NOMO-1 treated with dmso at 0.1 percent for 144 hours (cell line): ENCODE measurements around the gene SERPINB8.
"Not testable (repeated sequence)": the region's sequence is repeated elsewhere in the genome, so short reads cannot be mapped to it uniquely, and the experiment has no call there.

ENCODE experiments used
- DNase-seq: peaks from one replicate; lab custom pipeline; 2025; ENCODE audit not compliant: unreplicated experiment; lab: John Stamatoyannopoulos, UW

The SERPINB8 gene, protein sequence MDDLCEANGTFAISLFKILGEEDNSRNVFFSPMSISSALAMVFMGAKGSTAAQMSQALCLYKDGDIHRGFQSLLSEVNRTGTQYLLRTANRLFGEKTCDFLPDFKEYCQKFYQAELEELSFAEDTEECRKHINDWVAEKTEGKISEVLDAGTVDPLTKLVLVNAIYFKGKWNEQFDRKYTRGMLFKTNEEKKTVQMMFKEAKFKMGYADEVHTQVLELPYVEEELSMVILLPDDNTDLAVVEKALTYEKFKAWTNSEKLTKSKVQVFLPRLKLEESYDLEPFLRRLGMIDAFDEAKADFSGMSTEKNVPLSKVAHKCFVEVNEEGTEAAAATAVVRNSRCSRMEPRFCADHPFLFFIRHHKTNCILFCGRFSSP

DNA sequence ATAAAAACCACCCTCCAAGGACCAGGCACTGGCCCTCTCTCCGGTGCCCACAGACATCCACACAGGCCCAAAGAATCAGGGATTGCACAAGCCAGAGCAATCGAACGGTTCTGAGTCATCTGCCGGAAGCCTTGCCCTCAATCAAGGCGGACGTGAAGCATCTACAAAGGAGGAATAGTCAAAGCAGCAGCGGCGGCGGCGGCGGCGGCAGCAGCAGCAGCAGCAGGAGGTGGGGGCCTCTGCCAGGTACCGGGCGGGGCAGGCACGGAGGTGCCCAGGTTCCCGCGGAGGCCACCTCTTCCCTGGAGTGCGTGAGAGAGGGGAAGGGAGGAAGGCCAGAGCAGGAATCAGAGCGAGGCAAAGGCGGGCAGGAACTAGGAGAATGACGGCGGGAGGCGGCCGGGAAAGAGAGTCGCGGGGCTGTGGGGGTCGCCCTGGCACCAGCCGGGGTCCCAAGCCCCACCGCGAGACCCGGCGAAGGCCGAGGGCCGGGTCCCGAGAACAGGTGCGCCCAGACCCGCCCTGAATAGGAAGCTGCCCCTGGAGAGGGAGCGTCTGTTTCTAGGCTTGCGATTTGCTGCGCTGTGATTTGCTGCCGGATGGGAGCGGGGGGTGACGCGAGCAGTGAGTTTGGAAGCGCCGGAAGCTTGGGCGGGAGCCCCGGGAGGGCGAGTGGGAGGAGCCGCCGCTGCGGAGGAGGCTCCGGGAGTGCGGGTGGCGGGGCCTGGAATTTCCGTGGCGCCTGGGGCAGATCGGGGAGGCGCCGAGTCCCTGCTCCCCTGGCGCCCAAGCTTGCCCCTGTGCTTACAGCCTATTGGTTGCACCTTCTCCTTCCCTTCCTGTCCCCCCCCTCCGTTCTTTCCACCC, at the start of gene SERPINB8:
Gene SERPINB8, plus strand, starts transcription at position 140 of the 867 bp plus-strand sequence. CDS start 8,228 bp downstream, outside the sequence.
- DNase-seq, result peak; percentile 81

DNA sequence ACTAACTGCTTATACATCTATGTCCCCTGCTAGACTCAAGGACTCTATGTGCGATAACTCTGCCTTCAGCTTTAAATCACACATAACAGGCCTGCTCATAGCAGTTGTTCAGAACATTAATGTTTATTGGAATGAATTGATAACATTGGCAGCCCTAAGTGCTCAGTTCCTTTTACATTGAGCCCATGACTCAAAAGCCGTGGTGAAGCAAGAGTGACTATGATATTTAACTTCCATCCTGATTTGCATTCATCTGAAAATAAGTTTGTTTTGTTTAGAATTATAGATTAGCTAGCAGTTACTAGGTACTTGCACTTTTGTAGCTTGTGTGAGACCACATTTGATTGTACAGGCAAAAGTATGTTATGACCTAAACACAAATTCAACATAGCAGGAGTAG, 47.8 kb upstream of the SERPINB8 start:
- no peak for DNase-seq

DNA sequence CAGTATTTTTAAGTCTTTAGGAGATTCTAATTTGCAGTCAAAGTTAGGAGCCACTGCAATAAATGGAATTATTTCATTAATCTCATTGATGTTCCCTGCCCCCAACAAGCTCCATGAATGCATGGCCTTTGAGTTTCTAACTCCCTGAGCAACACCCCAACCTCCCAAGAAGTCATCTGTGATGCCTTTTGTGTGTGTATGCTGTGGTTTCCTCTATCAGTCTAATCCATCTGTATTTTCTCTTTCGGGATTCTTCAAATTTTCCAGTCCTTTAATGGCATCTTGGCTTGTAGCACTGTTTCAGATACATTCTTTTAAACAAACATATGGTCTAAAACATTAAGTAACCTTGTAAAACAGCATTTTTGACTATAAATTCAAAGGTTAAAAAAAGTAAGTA, 45.3 kb upstream of the SERPINB8 start:
- DNase-seq, result no peak

DNA sequence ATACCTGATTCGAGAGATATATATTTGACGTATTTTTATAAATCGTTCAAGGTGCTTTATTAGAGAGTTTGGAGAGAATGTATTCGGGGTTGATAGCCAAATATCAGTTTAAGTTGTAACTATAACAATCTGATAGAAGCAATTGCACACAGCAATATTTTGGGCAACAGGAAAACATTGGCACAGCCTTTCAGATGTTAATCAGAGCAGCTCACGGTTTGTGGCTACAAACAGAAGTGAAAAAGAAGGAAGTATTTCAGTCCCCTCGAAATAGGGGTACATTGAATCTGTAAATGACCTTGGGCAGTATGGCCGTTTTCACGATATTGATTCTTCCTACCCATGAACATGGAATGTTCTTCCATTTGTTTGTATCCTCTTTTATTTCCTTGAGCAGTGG, 41.5 kb upstream of the SERPINB8 start:
- peak; percentile 68 for DNase-seq

DNA sequence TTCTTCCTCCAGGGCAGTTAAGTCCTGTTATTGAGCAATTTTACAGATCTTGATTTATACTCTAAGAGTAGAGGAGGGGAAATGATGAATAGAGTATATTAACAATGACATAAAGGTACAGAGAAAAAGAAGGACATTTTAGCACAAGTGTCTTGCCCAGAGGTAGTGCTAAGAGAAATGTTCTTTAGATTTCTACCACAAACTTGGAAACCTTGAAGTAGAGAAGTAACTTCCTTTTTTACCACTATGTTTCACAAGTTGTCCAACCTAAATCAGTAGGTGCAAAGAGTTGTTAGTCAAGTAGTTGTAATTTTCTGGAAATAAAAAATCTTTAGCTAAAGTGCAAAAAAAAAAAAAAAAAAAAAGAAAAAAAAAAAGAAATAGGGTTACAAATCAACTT, 40.5 kb upstream of the SERPINB8 start:
- DNase-seq, result peak; percentile 43

DNA sequence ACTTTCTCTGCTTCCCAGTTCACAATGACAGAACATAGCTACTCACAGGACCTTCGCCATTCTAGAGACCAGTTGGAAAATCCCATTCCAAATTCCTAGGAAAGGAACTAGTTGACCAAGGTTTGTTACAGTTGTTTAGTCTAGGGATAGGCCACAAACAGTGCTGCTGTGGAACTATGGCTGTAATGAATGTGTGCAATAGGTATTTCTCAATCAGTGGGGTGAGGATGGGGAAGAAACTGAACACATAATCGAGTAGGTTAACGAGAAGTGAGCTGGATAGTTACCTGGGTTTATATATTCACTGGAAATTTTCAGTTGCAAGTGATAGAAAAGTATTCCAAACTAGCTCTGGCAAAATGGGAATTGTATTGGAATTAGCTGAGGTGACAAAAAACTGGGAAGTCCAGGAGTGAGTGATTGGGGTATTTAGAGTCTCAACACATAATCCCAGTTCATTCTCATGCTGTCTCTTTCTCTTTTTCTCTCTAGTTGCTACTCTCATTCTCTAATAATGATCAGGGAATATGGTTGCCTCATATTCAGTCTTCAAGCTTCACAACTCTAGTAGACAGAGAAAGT, 39.0 kb upstream of the SERPINB8 start:
- peak; percentile 59 for DNase-seq

DNA sequence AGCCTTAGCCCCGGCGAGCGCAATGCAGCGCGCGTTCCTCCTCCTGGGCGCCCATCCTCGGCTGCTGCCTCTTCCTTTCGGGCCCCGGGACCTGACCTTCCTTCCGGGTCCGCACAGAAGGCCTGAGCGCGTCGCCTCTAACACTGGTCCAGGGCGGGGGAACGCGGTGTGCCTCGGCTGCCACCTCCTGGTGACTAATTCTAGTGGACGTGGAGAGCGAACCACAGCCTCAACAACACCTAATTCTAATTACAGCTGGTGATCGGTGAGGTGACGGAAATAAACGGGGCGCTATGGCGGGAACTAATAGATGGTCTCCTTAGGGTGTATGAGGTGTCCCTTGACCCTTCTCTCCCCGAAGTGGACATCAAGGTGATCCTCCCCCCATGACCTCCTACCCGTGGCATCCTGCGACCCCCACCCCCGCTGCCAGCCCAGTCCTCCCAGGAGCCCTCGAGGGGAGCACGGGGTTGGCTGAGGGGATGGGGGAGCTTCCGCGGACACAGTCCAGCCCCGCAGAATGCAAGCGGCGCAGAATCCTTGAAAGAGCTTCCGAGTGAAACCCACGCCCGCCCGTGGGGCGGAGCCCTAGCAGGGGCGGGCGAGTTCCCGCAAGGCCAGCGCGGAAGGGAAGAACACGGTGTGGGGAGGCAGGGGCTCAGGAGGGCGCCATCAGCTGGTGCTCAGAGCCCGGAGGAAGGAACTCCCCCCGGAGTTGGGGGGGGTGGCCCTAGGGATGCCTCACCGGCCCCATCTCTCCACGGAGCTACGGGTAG, 33.5 kb upstream of the SERPINB8 start:
- peak; percentile 83 for DNase-seq

DNA sequence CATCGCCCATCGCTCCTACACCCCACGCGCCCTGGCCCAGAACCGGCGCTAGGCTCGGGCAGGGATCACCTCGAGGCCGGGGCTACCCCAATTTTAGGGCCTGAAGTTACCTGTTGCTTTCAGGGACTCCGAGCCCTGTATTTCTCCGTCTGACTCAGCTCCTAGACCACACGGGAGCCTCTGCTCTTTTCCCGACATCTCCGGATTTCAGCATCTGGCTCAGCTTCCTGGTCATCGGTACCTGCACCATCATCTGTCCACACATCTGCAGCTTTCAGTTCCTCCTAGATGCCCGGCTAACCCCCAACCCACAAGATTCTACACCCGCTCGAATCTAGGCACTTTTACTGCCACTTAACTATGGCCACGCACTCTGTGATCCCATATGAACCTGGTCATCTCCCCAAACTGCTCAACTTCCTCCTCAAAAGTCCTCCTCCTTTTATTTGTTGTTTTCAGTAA, 32.9 kb upstream of the SERPINB8 start:
- peak; percentile 28 for DNase-seq

DNA sequence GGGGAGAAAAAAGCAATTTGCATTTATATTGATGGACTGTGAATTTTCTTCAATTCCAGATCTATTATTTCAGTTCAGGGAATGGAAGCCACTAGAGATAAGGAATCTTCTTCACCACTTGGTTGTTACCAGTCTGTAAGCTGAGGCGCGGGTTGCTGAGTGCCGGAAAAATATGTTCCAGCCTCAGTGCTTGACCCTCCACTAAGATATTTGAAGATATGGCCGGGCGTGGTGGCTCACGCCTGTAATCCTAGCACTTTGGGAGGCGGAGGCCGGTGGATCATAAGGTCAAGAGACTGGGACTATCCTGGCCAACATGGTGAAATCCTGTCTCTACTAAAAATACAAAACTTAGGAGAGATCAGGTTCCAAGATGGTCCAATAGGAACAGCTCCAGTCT, 29.9 kb upstream of the SERPINB8 start:
- no peak for DNase-seq

DNA sequence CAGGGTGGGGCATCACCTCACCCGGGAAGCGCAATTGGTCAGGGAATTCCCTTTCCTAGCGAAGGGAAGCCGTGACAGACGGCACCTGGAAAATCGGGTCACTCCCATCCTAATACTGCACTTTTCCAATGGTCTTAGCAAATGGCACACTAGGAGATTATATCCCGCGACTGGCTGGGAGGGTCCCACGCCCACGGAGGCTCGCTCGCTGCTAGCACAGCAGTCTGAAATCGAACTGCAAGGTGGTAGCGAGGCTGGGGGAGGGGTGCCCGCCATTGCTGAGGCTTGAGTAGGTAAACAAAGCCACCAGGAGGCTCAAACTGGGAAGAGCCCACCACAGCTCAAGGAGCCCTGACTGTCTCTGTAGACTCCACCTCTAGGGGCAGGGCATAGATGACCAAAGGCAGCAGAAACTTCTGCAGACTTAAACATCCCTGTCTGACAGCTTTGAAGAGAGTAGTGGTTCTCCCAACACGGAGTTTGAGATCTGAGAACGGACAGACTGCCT, 29.3 kb upstream of the SERPINB8 start:
- DNase-seq, result not testable (repeated sequence)

DNA sequence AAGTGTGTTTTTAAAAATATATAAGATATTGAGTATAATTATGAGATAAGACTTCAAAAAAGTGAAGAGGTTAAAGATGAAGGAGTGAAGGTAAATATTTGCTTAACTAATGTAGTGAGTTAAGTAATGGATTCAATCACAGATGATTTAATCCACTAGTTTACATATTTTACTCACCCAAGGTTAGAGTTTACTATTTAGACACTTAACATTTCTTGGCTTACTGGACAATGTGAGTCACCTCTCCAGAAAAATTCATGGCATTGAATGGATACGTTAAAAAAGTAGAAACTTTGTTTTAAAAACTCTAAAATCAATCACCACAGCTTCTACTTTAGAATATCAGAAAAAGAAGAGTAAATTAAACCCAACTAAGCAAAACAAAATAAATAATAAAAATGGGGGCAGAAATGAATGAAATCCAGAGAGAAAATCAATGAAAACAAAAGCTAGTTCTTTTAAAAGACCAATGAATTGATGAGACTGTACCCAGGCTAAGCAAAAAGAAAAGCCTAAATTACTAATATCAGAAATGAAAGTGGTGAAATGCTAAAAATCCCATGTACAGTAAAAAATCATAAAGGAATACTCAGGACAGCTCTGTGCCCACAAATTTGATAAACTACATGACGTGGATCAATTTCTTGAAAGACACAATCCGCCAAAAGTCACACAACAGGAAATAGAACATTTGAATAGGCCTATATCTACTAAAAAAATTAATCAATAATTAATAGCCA, 22.7 kb upstream of the SERPINB8 start:
- DNase-seq, result no peak

DNA sequence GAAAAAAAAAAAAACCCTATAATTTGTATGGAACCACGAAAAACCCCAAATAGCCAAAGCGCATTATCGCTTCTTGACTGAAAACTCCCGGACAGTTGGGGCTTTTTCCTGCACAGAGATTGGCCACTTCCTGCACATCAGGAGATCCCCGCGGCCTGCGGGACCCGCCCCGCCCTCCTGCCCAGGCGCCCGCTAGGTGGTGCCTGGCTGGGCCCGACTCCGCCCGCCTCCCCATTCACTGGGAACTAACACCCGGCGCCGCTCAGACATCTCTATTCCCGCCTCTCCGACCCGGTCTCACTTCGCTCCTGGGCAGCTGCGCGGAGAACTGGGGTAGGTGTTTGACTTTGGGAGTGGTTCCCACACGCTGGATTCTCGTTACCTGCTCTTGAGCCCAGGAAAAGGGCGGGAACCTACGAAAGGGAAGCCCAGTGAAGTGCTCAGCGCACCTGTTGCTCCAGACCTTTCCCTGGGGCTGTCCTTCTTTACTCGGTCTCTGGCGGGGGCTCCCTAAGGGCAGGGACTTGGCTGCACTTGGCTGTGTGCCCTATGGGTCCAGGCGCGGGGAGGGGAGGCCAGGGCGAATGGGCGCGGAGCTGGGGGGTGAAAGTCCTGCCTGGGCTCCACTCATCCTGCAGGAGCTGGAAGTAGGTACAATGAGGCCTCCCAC, 20.7 kb upstream of the SERPINB8 start, which contains the start of gene HMSD:
Gene HMSD, plus strand, starts transcription at position 234 of the 670 bp plus-strand sequence. CDS start 4,155 bp downstream, outside the sequence.
- DNase-seq, result peak; percentile 62

DNA sequence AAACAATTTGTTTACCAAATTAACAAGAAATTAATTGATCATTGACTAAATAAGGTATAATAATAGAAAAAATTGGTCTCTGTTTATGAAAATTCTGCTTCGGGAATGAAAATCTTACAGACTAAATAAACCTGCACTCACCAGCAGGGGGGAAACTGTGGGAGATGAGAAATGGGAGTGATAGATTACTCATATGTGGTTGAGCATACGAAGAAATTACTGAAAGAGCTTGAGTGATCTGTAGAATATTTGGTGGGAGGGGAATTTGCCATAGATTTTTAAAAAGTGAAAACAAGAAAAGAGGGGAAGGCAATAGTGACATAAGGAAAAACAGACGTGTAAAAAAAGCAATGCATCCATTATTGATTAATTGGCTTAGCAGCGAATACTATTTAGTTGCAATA, 18.6 kb upstream of the SERPINB8 start:
- DNase-seq, result no peak

DNA sequence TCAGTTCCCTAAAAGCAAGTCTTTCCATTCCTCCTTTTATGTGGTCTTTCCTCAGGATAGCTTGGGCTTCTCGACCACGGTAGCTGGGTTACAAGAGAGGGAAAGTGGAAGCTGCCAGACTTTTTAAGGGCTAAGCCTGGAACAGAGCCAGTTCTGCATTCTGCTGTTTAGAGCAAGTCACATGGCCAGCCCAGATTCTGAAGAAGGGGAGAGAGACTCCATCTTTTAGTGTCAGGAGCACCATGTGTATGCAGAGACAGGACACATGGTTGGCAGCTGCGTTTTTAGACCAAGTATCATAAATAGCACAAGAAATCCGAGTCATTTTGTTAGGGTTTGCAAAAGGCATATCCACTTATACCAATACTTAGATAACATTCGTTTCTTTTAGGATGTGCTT, 16.1 kb upstream of the SERPINB8 start:
- DNase-seq, result no peak

DNA sequence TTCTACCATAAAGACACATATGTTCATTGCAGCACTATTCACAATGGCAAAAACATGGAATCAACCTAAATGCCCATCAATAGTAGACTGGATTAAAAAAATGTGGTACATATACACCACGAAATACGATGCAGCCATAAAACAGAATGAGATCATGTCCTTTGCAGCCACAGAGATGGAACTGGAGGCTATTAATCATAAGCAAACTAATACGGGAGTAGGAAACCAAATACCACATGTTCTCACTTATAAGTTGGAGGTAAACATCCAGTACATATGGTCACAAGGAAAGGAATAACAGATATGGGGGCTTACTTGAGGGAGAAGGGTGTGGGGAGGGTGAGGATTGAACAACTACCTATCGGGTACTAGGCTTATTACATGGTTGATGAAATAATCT, 13.1 kb upstream of the SERPINB8 start:
- DNase-seq, result no peak

DNA sequence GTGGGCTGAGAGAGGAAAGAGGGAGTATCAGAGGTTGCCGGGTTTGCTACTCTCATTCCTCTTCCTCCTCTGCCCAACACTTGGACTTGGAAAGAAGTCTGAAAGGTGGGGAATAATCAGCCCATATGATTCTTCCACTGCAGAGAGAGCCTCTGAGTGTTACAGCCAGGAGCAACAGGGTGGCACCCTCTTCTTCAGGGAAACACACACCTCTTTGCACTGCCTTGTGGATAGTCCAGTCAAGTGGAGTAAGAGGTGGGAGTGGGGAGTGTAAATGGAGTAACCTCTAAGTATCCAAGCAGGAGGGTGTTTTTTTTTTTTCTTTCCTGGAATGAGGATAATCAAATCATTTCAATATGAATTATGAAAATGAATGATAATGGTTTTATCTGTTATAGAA, 9.0 kb upstream of the SERPINB8 start:
- no peak for DNase-seq

DNA sequence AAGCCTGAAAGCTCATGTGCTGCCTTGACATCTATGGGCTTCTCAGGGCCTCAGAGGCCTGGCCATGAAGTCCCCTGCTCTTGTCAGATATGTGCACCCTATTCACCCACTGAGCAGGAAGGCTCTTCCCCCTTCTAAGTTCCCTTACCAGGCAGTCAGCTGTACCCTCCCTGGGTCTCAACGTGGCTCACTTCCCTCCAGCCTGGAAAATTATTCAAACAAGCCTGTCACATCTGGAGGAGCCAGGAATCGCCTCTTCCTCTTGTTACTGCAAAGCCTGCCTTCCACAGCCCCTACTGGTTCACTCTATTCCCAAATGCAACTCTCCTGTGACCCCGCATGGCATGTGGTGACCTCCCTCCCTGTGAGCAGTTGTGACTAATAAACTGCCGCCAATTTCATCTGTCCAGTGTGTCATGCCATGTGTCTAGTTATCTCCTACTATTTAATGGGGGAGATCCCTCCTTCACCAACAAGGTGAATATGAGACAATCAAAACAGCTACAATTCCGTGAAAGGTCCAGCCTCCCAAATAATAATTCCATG, 8.4 kb upstream of the SERPINB8 start:
- DNase-seq, result no peak

DNA sequence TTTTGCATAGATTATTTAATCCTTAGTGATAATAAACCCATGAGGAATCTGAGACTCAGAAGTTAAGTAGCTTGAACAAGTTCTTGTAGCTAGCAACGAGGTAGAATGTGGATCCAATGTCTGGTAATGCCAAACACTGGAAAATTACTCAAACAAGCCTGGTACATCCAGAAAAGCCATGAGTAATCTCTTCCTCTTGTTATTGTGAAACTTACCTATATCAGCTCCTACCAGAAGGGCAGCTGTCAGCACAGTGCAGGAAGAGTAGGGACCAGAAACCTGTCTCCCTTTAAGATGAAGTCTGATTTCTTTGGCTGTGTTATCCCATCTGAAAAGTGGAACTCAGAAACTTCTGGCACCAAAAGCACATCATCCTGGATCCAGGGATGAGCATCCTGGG, 7.7 kb upstream of the SERPINB8 start:
- DNase-seq, result no peak
